ENCODE results near the gene LRP1B.

Gene LRP1B

GRCh38 chr2:141364821-141365220 lies 766.0 kb downstream of the LRP1B start (continued):
- TF ChIP-seq RARB (CRISPR knock-in tag; IDR thresholded peaks at IDR 0.05) = no peak

GRCh38 chr2:141362311-141362710 lies 768.5 kb downstream of the LRP1B start:
- ATAC-seq = no peak
- no peak for TF ChIP-seq ZNF8 (CRISPR knock-in tag; IDR thresholded peaks at IDR 0.05)
- no peak for TF ChIP-seq TCF4 (CRISPR knock-in tag; IDR thresholded peaks at IDR 0.05; ENCODE audit: borderline replicate concordance)
- TF ChIP-seq ZNF70 (CRISPR knock-in tag; IDR thresholded peaks at IDR 0.05) = no peak
- TF ChIP-seq ZNF565 (CRISPR knock-in tag; conservative IDR thresholded peaks at IDR 0.05; ENCODE audit: low read depth) = no peak
- TF ChIP-seq ZC3H10 (CRISPR knock-in tag; IDR thresholded peaks at IDR 0.05) = no peak

DNA sequence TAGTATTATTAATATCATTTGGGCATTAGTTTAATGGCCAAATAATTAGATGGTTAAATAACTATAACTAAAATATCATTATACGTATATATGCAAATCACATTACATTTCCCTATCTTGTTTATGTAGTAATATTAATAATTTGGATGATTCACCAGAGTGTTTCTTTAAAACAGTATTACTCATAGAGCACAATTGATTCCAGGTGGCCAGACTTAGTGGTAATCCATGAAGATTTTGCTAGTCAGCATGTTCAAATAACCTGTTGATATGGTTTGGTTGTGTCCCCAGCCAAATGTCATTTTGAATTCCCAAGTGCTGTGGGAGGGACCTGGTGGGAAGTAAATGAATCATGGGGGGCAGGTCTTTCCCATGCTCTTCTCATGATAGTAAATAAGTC lies 782.3 kb downstream of the LRP1B start:
- TF ChIP-seq POU6F1 (CRISPR knock-in tag; IDR thresholded peaks at IDR 0.05; ENCODE audit: borderline replicate concordance, low read depth) (no peak), ZFP3 (CRISPR knock-in tag; IDR thresholded peaks at IDR 0.05) (no peak), BACH2 (CRISPR knock-in tag; IDR thresholded peaks at IDR 0.05; ENCODE audit: borderline replicate concordance) (no peak)
- ATAC-seq = peak; percentile 70; the same call in 2 of the 3 replicates

DNA sequence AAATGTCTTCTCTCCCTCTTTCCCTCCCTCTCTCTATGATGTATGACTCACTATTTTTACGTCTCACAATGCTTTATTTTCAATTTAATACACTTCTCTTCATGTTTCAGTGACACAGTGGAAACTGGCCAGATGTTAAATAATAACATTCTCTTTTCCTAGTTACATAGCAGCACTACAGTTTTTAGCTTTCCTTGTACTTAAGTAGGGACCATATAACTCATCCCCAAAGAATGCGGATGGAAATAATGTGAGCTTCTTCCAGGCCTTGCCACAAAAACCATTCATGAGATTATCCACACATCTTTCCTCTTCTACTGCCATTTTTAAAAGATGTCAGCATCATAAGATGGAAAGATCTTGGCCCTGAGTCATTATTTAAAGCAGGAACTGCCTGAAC lies 789.4 kb downstream of the LRP1B start:
- ATAC-seq = peak; percentile 99
- TF ChIP-seq BACH2 (CRISPR knock-in tag; IDR thresholded peaks at IDR 0.05; ENCODE audit: borderline replicate concordance) (no peak), ZNF8 (CRISPR knock-in tag; IDR thresholded peaks at IDR 0.05) (no peak), CREB5 (CRISPR knock-in tag; IDR thresholded peaks at IDR 0.05; ENCODE audit: low read depth) (peak; percentile 75; the same call in 1 of the 2 replicates), RARB (CRISPR knock-in tag; IDR thresholded peaks at IDR 0.05) (no peak), TOX (CRISPR knock-in tag; IDR thresholded peaks at IDR 0.05; ENCODE audit: borderline replicate concordance) (peak; percentile 42), CSDC2 (CRISPR knock-in tag; IDR thresholded peaks at IDR 0.05) (0 out of 2 replicates have a peak, but pooled peaks have one; percentile 15), ARNTL (CRISPR knock-in tag; IDR thresholded peaks at IDR 0.05; ENCODE audit: borderline replicate concordance, low read depth) (no peak), GLIS3 (CRISPR knock-in tag; IDR thresholded peaks at IDR 0.05) (no peak), TCF4 (CRISPR knock-in tag; IDR thresholded peaks at IDR 0.05; ENCODE audit: borderline replicate concordance) (no peak), ESRRG (CRISPR knock-in tag; IDR thresholded peaks at IDR 0.05) (no peak), SNAI2 (CRISPR knock-in tag; IDR thresholded peaks at IDR 0.05) (no peak), ISL1 (CRISPR knock-in tag; IDR thresholded peaks at IDR 0.05) (peak; percentile 86)
- TF ChIP-seq, protein P1, sequence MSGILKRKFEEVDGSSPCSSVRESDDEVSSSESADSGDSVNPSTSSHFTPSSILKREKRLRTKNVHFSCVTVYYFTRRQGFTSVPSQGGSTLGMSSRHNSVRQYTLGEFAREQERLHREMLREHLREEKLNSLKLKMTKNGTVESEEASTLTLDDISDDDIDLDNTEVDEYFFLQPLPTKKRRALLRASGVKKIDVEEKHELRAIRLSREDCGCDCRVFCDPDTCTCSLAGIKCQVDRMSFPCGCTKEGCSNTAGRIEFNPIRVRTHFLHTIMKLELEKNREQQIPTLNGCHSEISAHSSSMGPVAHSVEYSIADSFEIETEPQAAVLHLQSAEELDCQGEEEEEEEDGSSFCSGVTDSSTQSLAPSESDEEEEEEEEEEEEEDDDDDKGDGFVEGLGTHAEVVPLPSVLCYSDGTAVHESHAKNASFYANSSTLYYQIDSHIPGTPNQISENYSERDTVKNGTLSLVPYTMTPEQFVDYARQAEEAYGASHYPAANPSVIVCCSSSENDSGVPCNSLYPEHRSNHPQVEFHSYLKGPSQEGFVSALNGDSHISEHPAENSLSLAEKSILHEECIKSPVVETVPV (CRISPR knock-in tag; IDR thresholded peaks at IDR 0.05) = no peak; the same call in 1 of the 2 replicates
- TF ChIP-seq, protein P2, sequence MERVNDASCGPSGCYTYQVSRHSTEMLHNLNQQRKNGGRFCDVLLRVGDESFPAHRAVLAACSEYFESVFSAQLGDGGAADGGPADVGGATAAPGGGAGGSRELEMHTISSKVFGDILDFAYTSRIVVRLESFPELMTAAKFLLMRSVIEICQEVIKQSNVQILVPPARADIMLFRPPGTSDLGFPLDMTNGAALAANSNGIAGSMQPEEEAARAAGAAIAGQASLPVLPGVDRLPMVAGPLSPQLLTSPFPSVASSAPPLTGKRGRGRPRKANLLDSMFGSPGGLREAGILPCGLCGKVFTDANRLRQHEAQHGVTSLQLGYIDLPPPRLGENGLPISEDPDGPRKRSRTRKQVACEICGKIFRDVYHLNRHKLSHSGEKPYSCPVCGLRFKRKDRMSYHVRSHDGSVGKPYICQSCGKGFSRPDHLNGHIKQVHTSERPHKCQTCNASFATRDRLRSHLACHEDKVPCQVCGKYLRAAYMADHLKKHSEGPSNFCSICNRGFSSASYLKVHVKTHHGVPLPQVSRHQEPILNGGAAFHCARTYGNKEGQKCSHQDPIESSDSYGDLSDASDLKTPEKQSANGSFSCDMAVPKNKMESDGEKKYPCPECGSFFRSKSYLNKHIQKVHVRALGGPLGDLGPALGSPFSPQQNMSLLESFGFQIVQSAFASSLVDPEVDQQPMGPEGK (CRISPR knock-in tag; IDR thresholded peaks at IDR 0.05; ENCODE audit: borderline replicate concordance) = no peak
- TF ChIP-seq, protein P3, sequence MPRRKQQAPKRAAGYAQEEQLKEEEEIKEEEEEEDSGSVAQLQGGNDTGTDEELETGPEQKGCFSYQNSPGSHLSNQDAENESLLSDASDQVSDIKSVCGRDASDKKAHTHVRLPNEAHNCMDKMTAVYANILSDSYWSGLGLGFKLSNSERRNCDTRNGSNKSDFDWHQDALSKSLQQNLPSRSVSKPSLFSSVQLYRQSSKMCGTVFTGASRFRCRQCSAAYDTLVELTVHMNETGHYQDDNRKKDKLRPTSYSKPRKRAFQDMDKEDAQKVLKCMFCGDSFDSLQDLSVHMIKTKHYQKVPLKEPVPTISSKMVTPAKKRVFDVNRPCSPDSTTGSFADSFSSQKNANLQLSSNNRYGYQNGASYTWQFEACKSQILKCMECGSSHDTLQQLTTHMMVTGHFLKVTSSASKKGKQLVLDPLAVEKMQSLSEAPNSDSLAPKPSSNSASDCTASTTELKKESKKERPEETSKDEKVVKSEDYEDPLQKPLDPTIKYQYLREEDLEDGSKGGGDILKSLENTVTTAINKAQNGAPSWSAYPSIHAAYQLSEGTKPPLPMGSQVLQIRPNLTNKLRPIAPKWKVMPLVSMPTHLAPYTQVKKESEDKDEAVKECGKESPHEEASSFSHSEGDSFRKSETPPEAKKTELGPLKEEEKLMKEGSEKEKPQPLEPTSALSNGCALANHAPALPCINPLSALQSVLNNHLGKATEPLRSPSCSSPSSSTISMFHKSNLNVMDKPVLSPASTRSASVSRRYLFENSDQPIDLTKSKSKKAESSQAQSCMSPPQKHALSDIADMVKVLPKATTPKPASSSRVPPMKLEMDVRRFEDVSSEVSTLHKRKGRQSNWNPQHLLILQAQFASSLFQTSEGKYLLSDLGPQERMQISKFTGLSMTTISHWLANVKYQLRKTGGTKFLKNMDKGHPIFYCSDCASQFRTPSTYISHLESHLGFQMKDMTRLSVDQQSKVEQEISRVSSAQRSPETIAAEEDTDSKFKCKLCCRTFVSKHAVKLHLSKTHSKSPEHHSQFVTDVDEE (CRISPR knock-in tag; IDR thresholded peaks at IDR 0.05) = no peak

Measured in SK-N-SH treated with all-trans-retinoic acid at 6 μM for 48 hours (cell line).